ENCODE data around the gene LTBR.

DNA sequence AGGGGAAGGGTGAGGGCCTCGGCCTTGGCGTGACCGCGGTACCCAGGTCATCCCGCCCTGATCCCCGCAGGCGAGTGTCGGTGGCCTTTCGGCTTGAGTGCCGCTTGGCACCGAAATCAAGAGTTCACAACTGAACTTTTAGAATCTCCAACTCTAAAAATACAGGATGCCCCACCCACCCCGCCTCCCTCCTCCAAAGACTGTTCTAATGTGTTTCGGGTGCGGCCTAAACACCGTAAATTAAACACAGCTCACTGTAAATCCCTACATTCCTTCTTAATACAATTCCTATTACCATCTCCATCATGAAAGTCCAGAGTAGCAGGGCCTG lies 20.0 kb upstream of the LTBR start:
- TF ChIP-seq ZNF2 (tag by site-specific recombination; IDR thresholded peaks at IDR 0.05), result no peak
- no peak for TF ChIP-seq KLF8 (tag by site-specific recombination; IDR thresholded peaks at IDR 0.05)
- TF ChIP-seq ELK4 (IDR thresholded peaks at IDR 0.05; ENCODE audit: borderline replicate concordance, low read depth, low read length), result no peak
- no peak for TF ChIP-seq ATF2 (tag by site-specific recombination; IDR thresholded peaks at IDR 0.05; ENCODE audit: low read depth)
